ENCODE data around the gene PROC. TPM values are rescaled to one million over a fixed set of nuclear protein-coding genes. Genes with fewer than 3 reads are reported as not detected.

PROC gene
- total and polyA plus RNA-seq, 2 of the 8 experiments (the other 6 are each of a cell fraction or from before 2014, with no cell fraction given): 1.5 to 1.6 TPM

DNA sequence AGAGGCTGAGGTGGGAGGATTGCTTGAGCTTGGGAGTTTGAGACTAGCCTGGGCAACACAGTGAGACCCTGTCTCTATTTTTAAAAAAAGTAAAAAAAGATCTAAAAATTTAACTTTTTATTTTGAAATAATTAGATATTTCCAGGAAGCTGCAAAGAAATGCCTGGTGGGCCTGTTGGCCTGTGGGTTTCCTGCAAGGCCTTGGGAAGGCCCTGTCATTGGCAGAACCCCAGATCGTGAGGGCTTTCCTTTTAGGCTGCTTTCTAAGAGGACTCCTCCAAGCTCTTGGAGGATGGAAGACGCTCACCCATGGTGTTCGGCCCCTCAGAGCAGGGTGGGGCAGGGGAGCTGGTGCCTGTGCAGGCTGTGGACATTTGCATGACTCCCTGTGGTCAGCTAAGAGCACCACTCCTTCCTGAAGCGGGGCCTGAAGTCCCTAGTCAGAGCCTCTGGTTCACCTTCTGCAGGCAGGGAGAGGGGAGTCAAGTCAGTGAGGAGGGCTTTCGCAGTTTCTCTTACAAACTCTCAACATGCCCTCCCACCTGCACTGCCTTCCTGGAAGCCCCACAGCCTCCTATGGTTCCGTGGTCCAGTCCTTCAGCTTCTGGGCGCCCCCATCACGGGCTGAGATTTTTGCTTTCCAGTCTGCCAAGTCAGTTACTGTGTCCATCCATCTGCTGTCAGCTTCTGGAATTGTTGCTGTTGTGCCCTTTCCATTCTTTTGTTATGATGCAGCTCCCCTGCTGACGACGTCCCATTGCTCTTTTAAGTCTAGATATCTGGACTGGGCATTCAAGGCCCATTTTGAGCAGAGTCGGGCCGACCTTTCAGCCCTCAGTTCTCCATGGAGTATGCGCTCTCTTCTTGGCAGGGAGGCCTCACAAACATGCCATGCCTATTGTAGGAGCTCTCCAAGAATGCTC is 6.6 kb downstream of the PROC start:
- Histone ChIP-seq H3K14ac (ENCODE audit: insufficient read length) (no peak overlapping the region), H4K20me1 (replicated peaks in 1 of 2; ENCODE audit: control insufficient read depth in 1 of 2, insufficient read depth in 2 of 2, low read length in 2 of 2) (peaks cover 0 to 2% of the 10 kb centered on the region in 2 experiments), H2BK12ac (ENCODE audit: low read depth, low read length) (no peak overlapping the region), H2BK120ac (replicated peaks; ENCODE audit: low read depth, low read length) (no peak overlapping the region), H2BK20ac (ENCODE audit: low read length) (no peak overlapping the region), H3K79me2 (ENCODE audit: control insufficient read depth in 1 of 2, insufficient read depth in 2 of 2, low read length in 2 of 2) (no peaks in the 10 kb centered on the region), H4K91ac (replicated peaks; ENCODE audit: insufficient read length, low read length) (no peak overlapping the region), H3K4ac (replicated peaks; ENCODE audit: insufficient read length, low read depth, low read length) (no peak overlapping the region), H2BK5ac (ENCODE audit: low read depth, low read length) (no peak overlapping the region), H4K8ac (ENCODE audit: extremely low read depth, insufficient read depth, low read length) (no peak overlapping the region), H3K27ac (ENCODE audit: low read depth, low read length) (no peak overlapping the region), H3K18ac (ENCODE audit: extremely low read depth, low read length) (no peak overlapping the region), H3K27me3 (replicated peaks in 1 of 4; ENCODE audit: control insufficient read depth in 3 of 4, extremely low read depth in 1 of 4, insufficient read depth in 3 of 4, low read length in 3 of 4) (peaks cover 0 to 29% (median 27%) of the 10 kb centered on the region in 4 experiments; a peak in 6 of 7 replicates), H3K9ac (replicated peaks in 1 of 4; ENCODE audit: extremely low read depth in 1 of 4, low read depth in 3 of 4, low read length in 3 of 4) (no peak overlapping the region), H3K4me1 (replicated peaks in 1 of 4; ENCODE audit: control insufficient read depth in 3 of 4, insufficient read depth in 4 of 4, low read length in 3 of 4) (peaks cover 0 to 13% (median 5%) of the 10 kb centered on the region in 4 experiments; a peak in 5 of 7 replicates), H3K4me3 (ENCODE audit: extremely low read depth in 1 of 4, insufficient read depth in 2 of 4, low read depth in 3 of 4, low read length in 4 of 4) (no peak overlapping the region), H2BK15ac (ENCODE audit: low read length) (peak overlapping the region; percentile 37; the same call in 1 of the 2 replicates), H2AFZ (ENCODE audit: low read length) (no peak overlapping the region), H3K23ac (ENCODE audit: insufficient read length) (no peak overlapping the region), H3K9me3 (ENCODE audit: insufficient read depth in 2 of 2, low read depth in 1 of 2, low read length in 1 of 2) (no peaks in the 10 kb centered on the region), H3K36me3 (ENCODE audit: control insufficient read depth in 2 of 4, insufficient read depth in 4 of 4, low read length in 3 of 4) (no peaks in the 10 kb centered on the region), H3K79me1 (ENCODE audit: low read depth, low read length) (no peaks in the 10 kb centered on the region), H3K23me2 (ENCODE audit: low read depth, low read length) (peaks cover 12% of the 10 kb centered on the region), H3K4me2 (ENCODE audit: insufficient read depth in 1 of 2, low read depth in 2 of 2, low read length in 2 of 2) (no peak overlapping the region), H3K56ac (replicated peaks; ENCODE audit: insufficient read length, low read depth, low read length) (no peak overlapping the region), H4K5ac (ENCODE audit: insufficient read length, low read depth, low read length) (no peak overlapping the region), H2AK5ac (ENCODE audit: low read depth, low read length) (no peak overlapping the region)
- TF ChIP-seq KDM1A (IDR thresholded peaks at IDR 0.05; ENCODE audit: borderline replicate concordance, low read length): no peak
- TF ChIP-seq MAX (IDR thresholded peaks at IDR 0.05): no peak
- no peak for TF ChIP-seq SIRT6 (IDR thresholded peaks at IDR 0.05; ENCODE audit: low read length)
- no peak for TF ChIP-seq RFX5 (IDR thresholded peaks at IDR 0.05; ENCODE audit: borderline replicate concordance, low read depth, low read length)
- no peak for TF ChIP-seq CREB1 (IDR thresholded peaks at IDR 0.05)
- TF ChIP-seq BRCA1 (IDR thresholded peaks at IDR 0.05; ENCODE audit: low read depth, low read length): no peak
- no peak for TF ChIP-seq SP1 (IDR thresholded peaks at IDR 0.05; ENCODE audit: low read depth, low read length)
- TF ChIP-seq POU5F1 (IDR thresholded peaks at IDR 0.05; ENCODE audit: low read depth, low read length): no peak
- TF ChIP-seq TCF12 (IDR thresholded peaks at IDR 0.05; ENCODE audit: low read depth, low read length): no peak
- TF ChIP-seq E2F6 (IDR thresholded peaks at IDR 0.05): no peak
- TF ChIP-seq SRF (IDR thresholded peaks at IDR 0.05; ENCODE audit: low read depth, low read length): no peak
- no peak for TF ChIP-seq RXRA (IDR thresholded peaks at IDR 0.05; ENCODE audit: insufficient read depth, low read depth, low read length)
- POLR2A ChIA-PET (ENCODE audit: partially characterized antibody): interaction anchor here (1.2 to 1.7 kb wide), 4 partner anchors 27 to 131 kb away, joined by 3 read pairs; partner anchors contain the start of gene ERCC3
- 76% methylated on average over 13 of the region's 13 CpGs; no CpG with 5 or more reads in 1 of the 2 experiments for WGBS, 2 experiments (ENCODE audit: extremely low coverage in 1 of 2, insufficient coverage in 1 of 2, insufficient read length in 1 of 2, insufficient replicate concordance in 2 of 2, low coverage in 1 of 2, low lambda C conversion rate in 2 of 2, missing lambda C conversion rate in 1 of 2)
- DNase-seq (ENCODE audit: low read depth in 1 of 2, low spot score in 2 of 2): peak in 1 of 2 experiments; percentile 40
- FAIRE-seq: no peak
- CTCF ChIA-PET (ENCODE audit: partially characterized antibody): interaction anchor here (0.6 to 9.2 kb wide), 15 partner anchors 9 to 228 kb away, joined by 3 to 74 read pairs (median 5); partner anchors contain the start of gene PROC
